Midbrain (tissue), 1 donor: ENCODE results near the gene ADAMTS12.

Source experiments
- DNase-seq: peaks from one replicate; lab custom pipeline; 2025; lab: John Stamatoyannopoulos, UW

The ADAMTS12 gene

GRCh38 chr5:33711094-33711679, 180.6 kb downstream of the ADAMTS12 start:
- no peak for DNase-seq

GRCh38 chr5:33702867-33703266, 188.9 kb downstream of the ADAMTS12 start:
- DNase-seq = no peak

DNA sequence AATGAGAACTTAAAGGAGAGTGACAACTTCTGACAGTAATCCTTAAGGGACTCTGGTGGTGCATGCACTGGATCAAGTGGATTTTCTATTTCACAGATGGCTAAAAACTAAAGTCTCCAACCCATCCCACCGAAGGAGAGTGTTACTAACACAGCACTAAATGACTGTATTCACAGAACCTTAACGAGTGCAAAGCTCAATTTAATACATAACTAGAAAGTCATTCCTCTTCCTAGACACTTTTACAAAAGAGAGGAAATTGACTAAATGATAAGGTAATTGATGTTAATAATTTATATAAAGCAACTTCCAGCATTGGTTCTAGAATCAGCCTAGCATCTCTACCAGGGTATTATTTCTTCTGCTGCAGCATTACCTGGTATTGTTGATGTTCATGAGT, 189.8 kb downstream of the ADAMTS12 start:
- DNase-seq = no peak

DNA sequence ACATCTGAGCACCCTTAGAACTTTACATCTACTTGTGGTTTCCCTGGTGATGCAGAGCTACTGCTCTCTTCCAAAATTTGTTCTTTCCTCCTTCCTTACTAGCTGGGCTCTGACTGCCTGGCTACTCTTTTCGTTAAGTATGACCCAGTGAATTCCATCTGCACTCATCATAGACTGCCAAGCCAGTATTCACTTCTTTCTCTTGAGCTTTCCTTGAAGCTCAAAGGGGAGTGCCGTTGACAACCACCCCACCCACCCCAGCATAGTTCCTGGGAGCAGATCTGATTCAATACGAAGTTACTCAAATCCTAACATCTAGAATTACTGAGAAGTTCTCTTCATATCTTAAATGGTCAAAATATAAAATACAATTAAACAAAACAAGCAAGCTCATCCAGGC, 190.5 kb downstream of the ADAMTS12 start:
- DNase-seq = no peak

- DNase-seq = no peak
These were observed 195.4 kb downstream of the ADAMTS12 start for GRCh38 chr5:33696411-33696810.

DNA sequence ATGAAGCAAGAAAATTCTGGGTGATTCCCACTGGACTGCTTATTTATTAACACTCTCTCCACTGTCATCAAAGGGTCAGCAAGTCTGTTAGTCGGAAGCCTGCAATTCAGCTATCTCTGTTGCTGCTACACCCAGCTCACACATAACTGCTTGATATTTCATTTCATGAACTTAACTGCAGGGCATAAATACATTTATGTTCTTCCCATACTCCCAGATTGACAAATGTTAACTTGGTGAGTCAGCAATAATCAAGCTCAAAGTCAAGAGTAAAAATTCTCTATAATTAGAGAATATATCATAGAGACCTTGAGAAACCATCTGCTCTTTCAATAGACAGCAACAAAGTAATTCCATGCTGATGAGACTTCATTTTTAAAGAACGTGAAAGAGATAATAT, 198.8 kb downstream of the ADAMTS12 start:
- DNase-seq = no peak

DNA sequence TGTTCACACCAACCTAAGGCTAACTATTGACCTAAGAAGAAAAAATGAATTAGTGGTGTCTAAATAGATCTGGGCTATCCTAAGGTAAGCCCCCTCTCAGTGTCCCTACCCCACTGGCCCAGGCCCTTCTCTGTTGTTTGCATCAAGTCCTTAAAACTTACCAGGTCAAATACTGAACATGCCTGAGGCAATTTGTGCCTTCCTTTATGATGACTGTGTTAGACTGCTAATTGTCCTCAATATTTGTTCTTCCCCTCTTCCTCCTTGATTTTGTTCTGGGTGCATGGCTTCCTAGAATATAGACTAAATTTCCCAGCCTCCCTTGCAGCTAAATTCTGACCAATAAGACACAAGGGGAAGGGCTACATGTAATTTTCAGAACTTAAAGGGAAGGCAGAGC, 199.9 kb downstream of the ADAMTS12 start:
- no peak for DNase-seq

DNA sequence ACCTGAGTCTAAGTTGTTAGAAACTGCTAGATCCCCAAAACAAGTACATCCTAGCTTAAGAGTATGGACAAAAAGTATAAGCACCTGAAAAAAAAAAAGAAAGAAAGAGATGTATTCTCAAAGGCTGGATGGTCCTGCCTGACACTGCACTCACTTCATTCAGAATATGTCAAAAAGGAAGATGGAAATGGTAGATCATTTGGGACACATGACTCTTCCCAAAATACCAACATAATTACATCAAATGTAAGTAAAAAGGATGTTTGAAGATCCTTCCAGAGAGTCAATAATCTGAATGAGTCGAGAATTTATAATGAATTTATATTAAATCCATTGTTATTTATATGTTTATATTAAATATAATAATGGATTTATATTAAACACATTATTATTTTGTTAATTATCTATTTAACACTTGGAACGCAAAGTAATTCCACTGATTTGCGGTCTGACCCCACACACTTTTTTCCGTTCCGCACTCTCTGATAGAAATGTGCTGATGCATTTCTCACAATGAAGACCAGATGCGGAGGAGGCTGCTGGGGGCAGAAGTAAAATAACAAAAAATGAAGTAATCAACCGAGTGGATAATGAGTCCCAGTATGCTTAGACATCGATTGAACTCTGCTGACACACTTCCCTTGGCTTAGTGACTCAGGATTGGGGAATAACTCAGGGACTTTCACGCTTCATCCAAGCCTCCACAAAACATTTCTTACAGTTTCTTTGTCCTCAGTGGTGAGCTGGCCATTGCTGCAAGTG, 201.2 kb downstream of the ADAMTS12 start:
- DNase-seq = no peak

- no peak for DNase-seq
These were observed 203.3 kb downstream of the ADAMTS12 start for GRCh38 chr5:33688526-33688925.

DNA sequence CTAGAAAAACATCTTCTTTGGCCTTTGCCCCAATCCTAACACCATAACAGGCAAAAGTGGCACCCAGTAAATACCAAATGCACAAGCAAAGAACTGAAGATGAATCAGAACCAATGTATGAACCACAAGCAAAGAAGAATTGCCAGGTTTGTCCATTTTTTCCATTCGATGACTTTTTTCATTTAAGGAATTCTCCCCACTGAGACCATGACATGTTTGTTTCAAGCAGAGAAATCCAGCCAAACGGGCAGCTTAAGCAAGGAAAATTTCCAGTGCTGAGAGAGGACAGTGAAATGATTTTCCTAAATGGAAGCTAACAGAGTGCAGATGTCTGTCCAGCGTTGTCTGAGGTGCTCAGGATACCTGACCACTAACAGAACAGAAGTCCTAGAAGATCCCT, 203.7 kb downstream of the ADAMTS12 start:
- no peak for DNase-seq

- DNase-seq = no peak
These were observed 205.7 kb downstream of the ADAMTS12 start for GRCh38 chr5:33685873-33686755.

DNA sequence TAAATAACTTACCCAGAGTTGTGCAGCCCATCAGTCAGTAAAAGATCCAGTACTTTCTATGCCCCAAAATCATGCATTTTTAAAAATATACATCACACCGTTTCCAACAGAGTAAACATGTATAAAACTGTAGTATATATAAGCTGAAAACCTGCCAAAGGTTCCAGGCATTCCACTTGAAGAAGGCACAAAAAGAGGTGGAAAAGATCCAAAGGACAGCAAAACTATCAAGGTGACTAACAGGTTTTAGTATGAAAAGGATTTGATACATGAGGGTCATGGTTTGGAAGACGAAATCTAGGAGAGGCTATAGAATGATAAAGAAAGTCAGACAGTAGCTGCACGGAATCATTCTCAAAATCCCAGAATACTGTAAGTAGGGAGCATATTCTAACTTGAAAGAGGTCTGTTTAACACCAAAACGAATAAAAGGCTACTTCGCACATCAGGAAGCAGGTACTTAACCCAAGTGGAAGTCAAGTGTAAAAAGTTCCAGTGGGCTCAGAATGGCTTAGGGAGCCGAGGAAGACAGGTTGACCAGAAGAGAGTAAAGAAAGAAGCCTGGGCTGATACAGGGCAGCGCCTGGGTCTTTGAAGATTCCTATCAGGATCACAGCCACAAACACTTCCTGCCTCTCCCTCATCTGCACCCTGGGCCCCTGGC, 207.2 kb downstream of the ADAMTS12 start:
- no peak for DNase-seq

DNA sequence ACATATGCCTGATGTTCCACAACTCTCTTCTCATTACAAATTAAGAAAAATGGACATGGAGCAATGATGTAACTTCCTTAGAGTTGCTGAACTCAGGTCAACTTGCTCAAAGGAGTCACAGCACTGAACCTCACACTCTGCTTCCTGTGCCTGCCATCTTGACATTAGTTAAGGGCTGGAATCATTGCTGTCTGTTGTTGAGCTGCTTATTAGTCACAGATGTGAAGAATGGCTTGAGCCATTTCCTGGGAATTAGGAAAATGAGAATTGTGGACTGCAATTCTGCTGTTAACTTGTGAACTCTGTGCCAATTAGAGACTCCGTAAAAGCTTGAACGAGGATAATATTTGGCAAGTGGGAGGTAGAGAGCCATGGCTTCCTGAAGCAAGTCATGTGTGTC, 212.0 kb downstream of the ADAMTS12 start:
- no peak for DNase-seq

DNA sequence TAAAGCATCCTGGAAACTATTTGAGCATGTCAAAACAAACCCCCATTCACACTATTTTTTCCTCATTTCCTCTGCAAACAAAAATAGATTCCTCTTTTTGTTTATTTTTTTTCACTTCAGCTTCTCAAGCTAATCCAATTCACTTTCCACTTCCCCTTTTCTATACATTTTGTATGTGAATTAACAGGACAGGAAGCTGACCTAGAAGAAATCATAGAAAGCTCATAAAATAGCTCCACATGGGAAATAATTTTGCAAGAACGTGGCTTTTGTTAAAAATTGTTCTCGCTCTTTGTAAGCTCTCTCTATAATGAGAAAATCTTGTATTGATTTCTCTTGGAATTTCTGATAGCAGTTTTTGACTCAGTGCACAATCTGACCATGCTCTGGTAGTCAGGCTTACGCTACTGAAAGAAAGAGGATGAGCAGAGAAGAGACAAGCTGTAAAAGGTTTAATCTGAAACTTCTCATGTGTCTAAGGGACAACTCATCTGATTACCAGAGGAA, 215.8 kb downstream of the ADAMTS12 start:
- peak; percentile 2 for DNase-seq

GRCh38 chr5:33671700-33672291, 220.0 kb downstream of the ADAMTS12 start:
- no peak for DNase-seq

GRCh38 chr5:33662722-33663427, 228.9 kb downstream of the ADAMTS12 start:
- no peak for DNase-seq

GRCh38 chr5:33659526-33660169, 232.1 kb downstream of the ADAMTS12 start:
- no peak for DNase-seq

- no peak for DNase-seq
These were observed 233.9 kb downstream of the ADAMTS12 start for GRCh38 chr5:33657804-33658440.

DNA sequence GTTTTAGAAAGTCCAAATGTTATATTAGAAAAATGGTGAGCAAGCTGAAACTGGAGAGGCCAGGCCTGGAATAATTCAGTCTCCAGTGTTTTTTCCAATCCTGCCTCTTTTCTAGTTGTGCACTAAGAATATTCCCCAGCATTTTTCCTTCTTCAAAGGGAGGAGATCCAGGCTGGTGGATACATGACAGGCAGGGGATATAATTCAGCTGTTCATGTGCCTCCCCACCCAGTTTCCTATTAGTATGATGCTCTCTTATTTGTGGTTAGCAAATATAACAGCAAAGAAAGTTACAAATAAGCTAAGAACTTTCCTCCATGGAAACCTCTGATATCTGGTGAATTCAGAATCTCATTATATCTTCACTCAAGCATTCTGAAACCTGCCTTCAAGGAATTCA, 234.6 kb downstream of the ADAMTS12 start:
- DNase-seq = no peak

DNA sequence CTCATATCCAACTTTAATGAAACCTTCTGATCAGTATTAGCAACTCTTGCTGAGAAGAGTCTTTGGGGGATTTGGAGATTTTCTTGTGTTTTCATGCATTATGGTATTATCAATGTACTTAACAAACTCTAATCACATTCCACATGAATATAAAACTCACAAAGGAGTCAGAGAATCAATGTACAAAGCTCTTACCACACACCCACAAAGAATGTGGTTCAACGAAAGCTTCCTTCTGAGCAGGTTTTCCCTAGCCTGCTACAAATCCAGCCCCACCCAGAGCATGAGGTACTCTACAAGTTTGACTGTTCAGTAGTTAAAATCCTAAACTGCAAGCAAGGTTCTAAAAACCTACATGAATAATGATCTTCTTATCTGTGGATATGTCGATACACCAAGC, 240.9 kb downstream of the ADAMTS12 start:
- no peak for DNase-seq
